HG03108 (cell line): ENCODE data around the gene ZNF516.

Experiments used
- ATAC-seq: cut with Tn5 transposase; IDR thresholded peaks from one replicate; pipeline ENCODE4 v1.9.1; 2021; ENCODE audit warnings: moderate library complexity; ENCODE audit not compliant: unreplicated experiment

ZNF516 gene

GRCh38 chr18:76385681-76385975, 109.4 kb downstream of the ZNF516 start:
- no peak for ATAC-seq

GRCh38 chr18:76384861-76385680, 110.0 kb downstream of the ZNF516 start:
- ATAC-seq: no peak

- no peak for ATAC-seq
Measured at GRCh38 chr18:76384114-76384790, 110.8 kb downstream of the ZNF516 start.

- no peak for ATAC-seq
Measured at GRCh38 chr18:76383636-76384035, 111.4 kb downstream of the ZNF516 start.

- no peak for ATAC-seq
Measured at GRCh38 chr18:76382275-76382674, 112.8 kb downstream of the ZNF516 start.

GRCh38 chr18:76380791-76381405, 114.1 kb downstream of the ZNF516 start:
- ATAC-seq: no peak

GRCh38 chr18:76380127-76380729, 114.8 kb downstream of the ZNF516 start:
- ATAC-seq: no peak

- no peak for ATAC-seq
Measured at GRCh38 chr18:76379226-76380126, 115.6 kb downstream of the ZNF516 start.

- ATAC-seq: no peak
Measured at GRCh38 chr18:76378526-76379215, 116.4 kb downstream of the ZNF516 start.

GRCh38 chr18:76377359-76377756, 117.7 kb downstream of the ZNF516 start:
- no peak for ATAC-seq

GRCh38 chr18:76376668-76377358, 118.2 kb downstream of the ZNF516 start:
- no peak for ATAC-seq

- no peak for ATAC-seq
Measured at GRCh38 chr18:76376225-76376624, 118.8 kb downstream of the ZNF516 start.

- peak; percentile 58 for ATAC-seq
Measured at GRCh38 chr18:76374330-76375281, 120.4 kb downstream of the ZNF516 start.

GRCh38 chr18:76373297-76373696, 121.7 kb downstream of the ZNF516 start:
- no peak for ATAC-seq

- ATAC-seq: no peak
Measured at GRCh38 chr18:76371301-76372203, 123.5 kb downstream of the ZNF516 start.

- no peak for ATAC-seq
Measured at GRCh38 chr18:76370686-76371085, 124.4 kb downstream of the ZNF516 start.

- ATAC-seq: no peak
Measured at GRCh38 chr18:76370201-76370600, 124.8 kb downstream of the ZNF516 start.
